ENCODE results near the gene PC. TPM values are rescaled to one million over a fixed set of nuclear protein-coding genes. Genes with fewer than 3 reads are reported as not detected.

PC gene
- total and polyA plus RNA-seq, 9 of the 15 experiments (the other 6 are each of a cell fraction or from before 2014, with no cell fraction given): 0.94 to 38.0 (median 8.7) TPM

DNA sequence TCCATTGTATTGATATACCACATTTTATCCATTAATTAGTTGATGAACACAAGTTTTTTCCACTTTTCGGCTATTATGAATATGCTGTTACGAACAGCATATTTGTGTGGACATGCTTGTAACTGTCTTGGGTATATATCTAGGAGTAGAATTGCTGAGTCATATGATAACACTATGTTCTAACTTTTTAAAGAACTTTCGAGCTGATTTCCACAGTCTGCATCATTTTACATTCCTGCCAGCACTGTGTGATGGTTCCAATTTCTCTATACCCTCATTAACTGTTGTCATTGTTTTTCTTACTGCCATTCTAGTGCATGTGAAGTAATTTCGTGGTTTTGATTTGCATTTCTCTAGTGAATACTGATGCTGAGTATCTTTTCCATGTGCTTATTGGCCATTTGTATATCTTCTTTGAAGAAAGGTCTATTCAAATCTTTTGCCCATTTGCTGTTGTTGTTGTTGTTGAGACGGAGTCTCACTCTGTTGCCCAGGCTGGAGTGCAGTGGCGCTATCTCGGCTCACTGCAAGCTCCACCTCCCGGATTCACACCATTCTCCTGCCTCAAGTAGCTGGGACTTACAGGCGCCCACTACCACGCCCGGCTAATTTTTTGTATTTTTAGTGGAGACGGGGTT, 122.3 kb downstream of the PC start (continued):
- no peak for TF ChIP-seq CBX2 (IDR thresholded peaks at IDR 0.05; ENCODE audit: insufficient read depth, low read length, poor library complexity, severe bottlenecking)
- TF ChIP-seq SLC30A9 (CRISPR knock-in tag; IDR thresholded peaks at IDR 0.05): no peak
- TF ChIP-seq, protein P1, sequence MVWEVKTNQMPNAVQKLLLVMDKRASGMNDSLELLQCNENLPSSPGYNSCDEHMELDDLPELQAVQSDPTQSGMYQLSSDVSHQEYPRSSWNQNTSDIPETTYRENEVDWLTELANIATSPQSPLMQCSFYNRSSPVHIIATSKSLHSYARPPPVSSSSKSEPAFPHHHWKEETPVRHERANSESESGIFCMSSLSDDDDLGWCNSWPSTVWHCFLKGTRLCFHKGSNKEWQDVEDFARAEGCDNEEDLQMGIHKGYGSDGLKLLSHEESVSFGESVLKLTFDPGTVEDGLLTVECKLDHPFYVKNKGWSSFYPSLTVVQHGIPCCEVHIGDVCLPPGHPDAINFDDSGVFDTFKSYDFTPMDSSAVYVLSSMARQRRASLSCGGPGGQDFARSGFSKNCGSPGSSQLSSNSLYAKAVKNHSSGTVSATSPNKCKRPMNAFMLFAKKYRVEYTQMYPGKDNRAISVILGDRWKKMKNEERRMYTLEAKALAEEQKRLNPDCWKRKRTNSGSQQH (CRISPR knock-in tag; IDR thresholded peaks at IDR 0.05): 0 out of 2 replicates have a peak, but pooled peaks have one; percentile 29
- TF ChIP-seq ESRRA (IDR thresholded peaks at IDR 0.05; ENCODE audit: borderline replicate concordance, low read depth): no peak
- TF ChIP-seq MAFK (IDR thresholded peaks at IDR 0.05; ENCODE audit: low read length): peak; percentile 95
- no peak for TF ChIP-seq POLR3A (IDR thresholded peaks at IDR 0.05; ENCODE audit: borderline replicate concordance, extremely low read depth, insufficient read depth, insufficient read length)
- TF ChIP-seq MAZ (CRISPR knock-in tag; conservative IDR thresholded peaks at IDR 0.05 in 1 of 2, IDR thresholded peaks at IDR 0.05 in 1 of 2): 0 out of 4 replicates have a peak, but pooled peaks of 1 of the 2 experiments have one; percentile 17
- no peak for TF ChIP-seq ZC3H8 (IDR thresholded peaks at IDR 0.05)
- TF ChIP-seq NFIC (IDR thresholded peaks at IDR 0.05): 0 out of 2 replicates have a peak, but pooled peaks have one; percentile 21
- no peak for TF ChIP-seq STAT5B (CRISPR knock-in tag; IDR thresholded peaks at IDR 0.05)
- no peak for TF ChIP-seq NFYB (IDR thresholded peaks at IDR 0.05; ENCODE audit: extremely low read depth, insufficient read length)
- TF ChIP-seq, protein P2, sequence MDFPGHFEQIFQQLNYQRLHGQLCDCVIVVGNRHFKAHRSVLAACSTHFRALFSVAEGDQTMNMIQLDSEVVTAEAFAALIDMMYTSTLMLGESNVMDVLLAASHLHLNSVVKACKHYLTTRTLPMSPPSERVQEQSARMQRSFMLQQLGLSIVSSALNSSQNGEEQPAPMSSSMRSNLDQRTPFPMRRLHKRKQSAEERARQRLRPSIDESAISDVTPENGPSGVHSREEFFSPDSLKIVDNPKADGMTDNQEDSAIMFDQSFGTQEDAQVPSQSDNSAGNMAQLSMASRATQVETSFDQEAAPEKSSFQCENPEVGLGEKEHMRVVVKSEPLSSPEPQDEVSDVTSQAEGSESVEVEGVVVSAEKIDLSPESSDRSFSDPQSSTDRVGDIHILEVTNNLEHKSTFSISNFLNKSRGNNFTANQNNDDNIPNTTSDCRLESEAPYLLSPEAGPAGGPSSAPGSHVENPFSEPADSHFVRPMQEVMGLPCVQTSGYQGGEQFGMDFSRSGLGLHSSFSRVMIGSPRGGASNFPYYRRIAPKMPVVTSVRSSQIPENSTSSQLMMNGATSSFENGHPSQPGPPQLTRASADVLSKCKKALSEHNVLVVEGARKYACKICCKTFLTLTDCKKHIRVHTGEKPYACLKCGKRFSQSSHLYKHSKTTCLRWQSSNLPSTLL (IDR thresholded peaks at IDR 0.05): no peak
- no peak for TF ChIP-seq SRF (CRISPR knock-in tag; IDR thresholded peaks at IDR 0.05)
- TF ChIP-seq GTF2F1 (IDR thresholded peaks at IDR 0.05; ENCODE audit: low read depth, low read length): no peak
- TF ChIP-seq ZNF644 (tag; IDR thresholded peaks at IDR 0.05; ENCODE audit: low read depth): 0 out of 2 replicates have a peak, but pooled peaks have one; percentile 43
- TF ChIP-seq, protein P3, sequence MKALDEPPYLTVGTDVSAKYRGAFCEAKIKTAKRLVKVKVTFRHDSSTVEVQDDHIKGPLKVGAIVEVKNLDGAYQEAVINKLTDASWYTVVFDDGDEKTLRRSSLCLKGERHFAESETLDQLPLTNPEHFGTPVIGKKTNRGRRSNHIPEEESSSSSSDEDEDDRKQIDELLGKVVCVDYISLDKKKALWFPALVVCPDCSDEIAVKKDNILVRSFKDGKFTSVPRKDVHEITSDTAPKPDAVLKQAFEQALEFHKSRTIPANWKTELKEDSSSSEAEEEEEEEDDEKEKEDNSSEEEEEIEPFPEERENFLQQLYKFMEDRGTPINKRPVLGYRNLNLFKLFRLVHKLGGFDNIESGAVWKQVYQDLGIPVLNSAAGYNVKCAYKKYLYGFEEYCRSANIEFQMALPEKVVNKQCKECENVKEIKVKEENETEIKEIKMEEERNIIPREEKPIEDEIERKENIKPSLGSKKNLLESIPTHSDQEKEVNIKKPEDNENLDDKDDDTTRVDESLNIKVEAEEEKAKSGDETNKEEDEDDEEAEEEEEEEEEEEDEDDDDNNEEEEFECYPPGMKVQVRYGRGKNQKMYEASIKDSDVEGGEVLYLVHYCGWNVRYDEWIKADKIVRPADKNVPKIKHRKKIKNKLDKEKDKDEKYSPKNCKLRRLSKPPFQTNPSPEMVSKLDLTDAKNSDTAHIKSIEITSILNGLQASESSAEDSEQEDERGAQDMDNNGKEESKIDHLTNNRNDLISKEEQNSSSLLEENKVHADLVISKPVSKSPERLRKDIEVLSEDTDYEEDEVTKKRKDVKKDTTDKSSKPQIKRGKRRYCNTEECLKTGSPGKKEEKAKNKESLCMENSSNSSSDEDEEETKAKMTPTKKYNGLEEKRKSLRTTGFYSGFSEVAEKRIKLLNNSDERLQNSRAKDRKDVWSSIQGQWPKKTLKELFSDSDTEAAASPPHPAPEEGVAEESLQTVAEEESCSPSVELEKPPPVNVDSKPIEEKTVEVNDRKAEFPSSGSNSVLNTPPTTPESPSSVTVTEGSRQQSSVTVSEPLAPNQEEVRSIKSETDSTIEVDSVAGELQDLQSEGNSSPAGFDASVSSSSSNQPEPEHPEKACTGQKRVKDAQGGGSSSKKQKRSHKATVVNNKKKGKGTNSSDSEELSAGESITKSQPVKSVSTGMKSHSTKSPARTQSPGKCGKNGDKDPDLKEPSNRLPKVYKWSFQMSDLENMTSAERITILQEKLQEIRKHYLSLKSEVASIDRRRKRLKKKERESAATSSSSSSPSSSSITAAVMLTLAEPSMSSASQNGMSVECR (CRISPR knock-in tag; IDR thresholded peaks at IDR 0.05): no peak
- TF ChIP-seq, protein P4, sequence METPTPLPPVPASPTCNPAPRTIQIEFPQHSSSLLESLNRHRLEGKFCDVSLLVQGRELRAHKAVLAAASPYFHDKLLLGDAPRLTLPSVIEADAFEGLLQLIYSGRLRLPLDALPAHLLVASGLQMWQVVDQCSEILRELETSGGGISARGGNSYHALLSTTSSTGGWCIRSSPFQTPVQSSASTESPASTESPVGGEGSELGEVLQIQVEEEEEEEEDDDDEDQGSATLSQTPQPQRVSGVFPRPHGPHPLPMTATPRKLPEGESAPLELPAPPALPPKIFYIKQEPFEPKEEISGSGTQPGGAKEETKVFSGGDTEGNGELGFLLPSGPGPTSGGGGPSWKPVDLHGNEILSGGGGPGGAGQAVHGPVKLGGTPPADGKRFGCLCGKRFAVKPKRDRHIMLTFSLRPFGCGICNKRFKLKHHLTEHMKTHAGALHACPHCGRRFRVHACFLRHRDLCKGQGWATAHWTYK (CRISPR knock-in tag; IDR thresholded peaks at IDR 0.05): no peak
- peak in 1 of 2 experiments; percentile 48; a peak in 3 of 4 replicates for TF ChIP-seq TRIM24 (IDR thresholded peaks at IDR 0.05)
